Measurements from ENCODE around the gene PRDM7.
A peak's percentile ranks its signal among the peaks of the same experiment; 100 is the strongest.
"Not testable (repeated sequence)": the region's sequence is repeated elsewhere in the genome, so short reads cannot be mapped to it uniquely, and the experiment has no call there.

The PRDM7 gene

DNA sequence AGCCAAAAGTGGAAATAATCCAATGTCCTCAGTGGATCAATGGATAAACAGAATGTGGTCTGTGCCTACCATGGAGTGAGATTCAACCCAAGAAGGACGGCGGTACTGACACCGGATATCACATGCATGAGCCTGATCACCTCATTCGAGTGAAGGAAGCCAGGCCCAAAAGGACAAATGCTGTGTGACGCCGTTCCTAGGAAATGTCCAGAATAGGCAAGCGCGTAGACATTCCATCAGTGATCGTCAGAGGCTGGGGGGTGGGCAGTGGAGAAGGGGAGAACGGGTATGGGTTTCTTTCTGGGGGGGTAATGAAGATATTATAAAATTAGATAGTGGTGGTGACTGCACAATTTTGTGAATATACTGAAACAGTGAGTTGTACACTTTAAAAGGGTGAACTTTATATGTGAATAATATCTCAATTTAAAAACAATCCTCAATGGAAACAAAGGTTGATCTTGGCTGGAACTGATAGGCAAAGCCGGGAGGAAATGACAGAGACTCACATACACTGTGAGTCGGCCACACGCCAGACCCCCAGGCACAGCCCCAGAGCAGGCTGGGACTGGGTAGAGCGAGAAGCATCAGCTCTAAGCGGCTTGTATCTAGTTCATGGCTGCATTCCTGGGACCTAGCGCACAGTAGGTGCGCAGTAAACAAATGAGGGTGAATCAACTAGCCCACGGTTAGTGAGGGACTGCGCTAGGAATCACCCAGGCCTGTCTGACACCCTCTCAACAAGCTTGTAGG lies 61.4 kb downstream of the PRDM7 start:
- DNase-seq (ENCODE audit: low read depth, low spot score), result no peak

DNA sequence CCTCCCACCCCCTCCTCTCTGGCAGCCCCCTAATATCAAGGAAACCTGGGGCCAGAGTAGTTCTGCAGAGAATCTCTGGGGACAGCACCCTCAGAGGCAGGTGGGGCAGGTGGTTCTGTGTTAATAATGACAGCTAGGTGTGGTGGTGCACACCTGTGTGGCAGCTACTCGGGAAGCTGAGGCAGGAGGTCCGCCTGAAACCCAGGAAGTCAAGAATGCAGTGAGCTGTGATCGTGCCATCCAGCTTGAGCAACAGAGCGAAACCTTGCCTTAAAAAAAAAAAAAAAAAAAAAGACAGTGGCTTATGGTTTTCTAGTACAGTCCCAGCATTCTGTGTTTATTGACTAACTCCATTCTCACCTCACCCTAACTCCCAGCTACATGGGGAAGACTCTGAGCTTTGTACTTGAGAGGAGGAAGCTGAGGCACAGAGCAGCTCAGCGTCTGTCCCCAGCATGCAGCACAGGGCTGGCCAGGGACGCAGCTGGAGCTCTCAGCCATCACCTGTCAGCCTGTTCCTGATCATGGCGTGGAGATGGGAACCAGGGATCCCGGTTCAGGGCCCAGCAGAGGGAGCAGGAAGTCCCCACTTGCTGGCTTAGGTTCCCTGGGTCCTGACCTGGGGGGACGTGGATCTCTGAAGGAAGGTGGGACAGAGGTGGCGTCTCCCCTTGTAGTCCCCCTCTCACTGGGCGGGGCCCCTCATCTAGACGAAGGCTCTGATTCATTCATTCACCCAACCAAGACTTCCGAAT lies 64.0 kb downstream of the PRDM7 start:
- DNase-seq (ENCODE audit: low read depth, low spot score), result no peak

DNA sequence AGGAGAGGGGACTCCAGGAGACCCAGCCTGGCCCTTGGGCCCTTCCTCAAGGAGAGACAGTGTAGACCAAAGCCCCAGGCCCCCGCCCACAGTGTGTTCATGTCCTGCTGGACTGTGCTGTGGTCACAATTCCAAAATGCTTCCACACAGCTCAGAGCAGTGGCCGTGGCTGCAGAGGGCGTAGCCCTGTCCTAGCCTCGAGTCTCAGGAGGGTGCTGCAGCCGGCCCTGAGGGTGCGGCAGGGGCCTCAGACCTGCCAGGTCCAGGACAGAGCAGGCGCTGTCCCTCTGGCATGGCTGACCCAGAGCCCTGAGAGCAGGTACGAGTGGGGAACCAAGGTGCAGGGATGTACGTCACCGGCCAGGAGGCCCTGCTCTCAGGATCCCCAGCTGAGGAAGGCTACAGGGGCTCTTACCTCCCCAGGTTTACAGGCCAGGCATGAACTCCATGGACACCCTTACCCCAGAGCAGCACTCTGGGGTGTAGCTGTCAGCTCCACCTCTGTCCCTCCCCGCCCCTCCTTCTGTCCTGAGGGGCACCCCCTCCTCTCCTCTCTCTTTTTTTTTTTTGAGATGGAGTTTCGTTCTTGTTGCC lies 65.1 kb downstream of the PRDM7 start:
- DNase-seq (ENCODE audit: low read depth, low spot score), result no peak

DNA sequence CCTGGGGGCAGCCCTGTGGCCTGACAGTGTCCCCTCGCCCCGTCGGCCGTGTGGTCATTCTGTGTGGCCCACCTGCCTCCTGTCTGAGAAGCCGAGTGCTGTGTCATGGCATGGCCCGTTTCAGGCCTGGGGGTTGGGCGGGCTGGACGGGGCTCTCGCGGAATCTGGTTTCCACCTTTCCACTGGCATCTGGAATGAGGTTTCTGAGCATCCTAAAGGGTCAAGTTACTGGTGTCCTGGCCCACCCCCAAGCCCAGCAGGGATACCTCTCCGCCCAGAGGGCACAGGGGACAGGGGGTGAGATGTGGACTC lies 65.7 kb downstream of the PRDM7 start:
- no peak for DNase-seq (ENCODE audit: low read depth, low spot score)

DNA sequence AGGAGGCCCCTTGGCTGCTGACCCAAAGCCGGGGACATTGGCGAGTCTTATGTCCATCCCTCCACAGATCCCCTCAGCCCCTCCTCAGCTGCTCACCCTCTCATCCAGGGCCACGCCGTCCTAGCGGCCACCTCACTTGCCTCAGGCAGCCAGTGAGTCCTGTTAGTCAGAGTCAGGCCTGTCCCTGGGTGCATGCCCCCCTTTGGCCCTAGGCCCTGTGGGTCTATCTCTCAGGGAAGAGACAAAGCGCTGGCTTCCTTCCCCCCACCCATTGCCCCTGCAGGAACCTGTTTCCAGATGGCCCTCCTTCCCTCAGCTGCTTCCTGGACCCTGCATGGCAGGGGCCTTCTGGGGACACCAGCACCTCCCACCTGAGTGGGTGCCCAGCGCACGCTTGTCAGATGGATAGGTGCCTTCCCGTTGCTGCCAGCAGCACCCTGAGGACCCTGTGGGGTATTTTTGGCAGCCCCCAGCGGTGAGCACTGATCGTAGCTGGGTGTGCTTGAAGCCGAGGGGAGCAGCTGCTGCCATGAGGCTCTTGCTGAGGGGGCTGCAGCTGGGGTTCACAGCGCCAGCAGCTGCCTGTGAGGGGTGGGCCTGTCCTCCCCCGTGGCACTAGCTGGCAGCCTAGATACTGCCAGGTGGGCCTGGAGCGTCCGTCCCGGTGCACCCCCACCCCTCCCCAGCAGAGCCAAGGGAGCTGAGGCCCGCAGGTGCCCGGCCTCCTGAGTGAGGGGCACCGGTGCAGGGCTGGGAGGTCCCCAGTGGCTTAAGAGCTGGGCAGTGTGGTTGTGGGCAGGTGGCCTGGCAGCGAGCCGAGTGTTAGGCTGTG lies 66.2 kb downstream of the PRDM7 start:
- DNase-seq (ENCODE audit: low read depth, low spot score), result no peak

DNA sequence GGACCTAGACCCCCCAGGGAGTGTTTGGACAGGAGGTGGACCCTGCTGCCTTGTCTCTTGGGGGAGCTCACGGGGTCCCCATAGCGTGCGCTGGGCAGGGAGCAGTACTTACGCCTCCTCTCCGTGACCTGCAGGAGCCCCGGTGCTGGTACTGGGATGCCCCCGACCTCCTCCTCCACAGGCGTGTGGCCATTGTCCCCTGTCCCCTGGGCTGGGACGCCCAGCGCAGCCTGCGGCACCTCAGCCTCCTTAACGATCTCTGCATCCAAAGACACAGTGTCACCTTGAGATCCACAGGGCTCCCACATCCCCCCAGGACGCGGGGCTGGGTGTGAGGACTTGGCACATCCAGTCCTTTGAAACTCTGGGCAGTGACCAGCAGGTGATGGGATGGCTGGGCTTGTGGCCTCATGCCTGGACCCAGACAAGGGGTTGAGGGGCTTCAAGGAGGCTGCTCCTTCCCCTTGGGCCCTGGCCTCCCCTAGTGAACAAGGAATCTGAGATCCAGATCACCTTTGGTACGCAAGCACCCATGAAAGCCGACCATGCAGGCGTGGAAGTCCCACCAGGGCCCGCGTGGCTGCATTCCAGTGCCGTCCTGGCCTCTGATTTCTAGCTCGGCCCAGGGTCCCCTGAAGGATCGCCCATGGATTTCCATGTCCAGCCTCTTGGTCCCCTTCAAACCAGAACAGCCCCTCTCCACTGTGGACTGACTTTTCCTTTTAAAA lies 67.8 kb downstream of the PRDM7 start:
- DNase-seq (ENCODE audit: low read depth, low spot score), result no peak

DNA sequence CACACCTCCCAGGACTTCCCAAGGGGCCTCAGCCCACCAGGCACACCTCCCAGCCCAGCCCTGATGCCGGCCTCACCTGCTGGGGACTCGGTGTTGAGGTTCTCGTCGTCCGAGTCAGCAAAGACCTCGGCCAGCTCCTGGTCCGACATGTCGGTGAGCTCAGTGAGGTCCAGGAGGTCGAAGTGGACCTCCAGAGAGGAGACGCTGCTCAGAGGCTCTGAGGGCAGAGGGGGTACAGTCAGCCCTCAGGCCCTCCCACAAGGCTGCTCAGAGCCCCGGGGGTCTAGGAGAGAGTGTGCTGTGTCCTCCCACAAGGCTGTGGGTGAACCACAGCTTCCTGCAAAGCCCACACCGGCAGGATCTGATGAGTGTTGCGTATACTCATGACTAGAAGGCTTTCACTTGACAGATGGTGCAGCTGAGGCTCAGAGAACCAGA lies 68.4 kb downstream of the PRDM7 start:
- peak; percentile 44 for DNase-seq (ENCODE audit: low read depth, low spot score)

DNA sequence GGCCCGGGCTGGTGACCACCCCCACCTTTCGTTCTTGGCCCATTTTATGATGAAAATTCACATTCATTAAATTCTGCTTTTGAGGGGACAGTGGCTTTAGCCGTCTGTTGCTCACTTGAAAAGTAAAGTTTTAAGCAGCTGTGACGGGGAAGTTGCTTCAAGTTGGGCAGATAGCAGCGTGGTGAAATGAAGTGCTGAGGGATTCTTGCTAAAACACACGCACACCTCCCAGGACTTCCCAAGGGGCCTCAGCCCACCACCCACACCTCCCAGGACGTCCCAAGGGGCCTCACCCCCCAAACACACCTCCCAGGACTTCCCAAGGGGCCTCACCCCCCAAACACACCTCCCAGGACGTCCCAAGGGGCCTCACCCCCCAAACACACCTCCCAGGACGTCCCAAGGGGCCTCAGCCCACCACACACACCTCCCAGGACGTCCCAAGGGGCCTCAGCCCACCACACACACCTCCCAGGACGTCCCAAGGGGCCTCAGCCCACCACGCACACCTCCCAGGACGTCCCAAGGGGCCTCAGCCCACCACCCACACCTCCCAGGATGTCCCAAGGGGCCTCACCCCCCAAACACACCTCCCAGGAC lies 69.4 kb downstream of the PRDM7 start:
- DNase-seq (ENCODE audit: low read depth, low spot score), result not testable (repeated sequence)

DNA sequence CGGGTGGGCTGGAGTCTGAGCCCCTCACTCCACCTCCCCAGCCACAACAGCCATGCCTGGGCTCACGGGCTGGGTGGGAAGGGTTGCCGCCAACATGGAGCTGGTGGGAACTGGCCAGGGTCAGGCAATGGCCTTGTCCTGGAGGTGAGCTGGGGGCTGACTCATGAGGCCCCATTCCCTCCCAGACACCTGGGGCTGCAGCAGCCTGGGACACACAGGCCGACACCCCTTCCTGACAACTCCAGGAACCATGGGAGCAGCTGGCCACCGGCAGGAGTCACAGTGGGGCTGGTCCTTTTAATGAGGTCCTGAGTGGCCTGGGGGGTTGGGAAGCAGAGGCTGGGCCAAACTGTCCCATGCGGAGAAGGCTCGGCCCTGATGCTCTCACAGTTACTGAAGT lies 70.1 kb downstream of the PRDM7 start:
- DNase-seq (ENCODE audit: low read depth, low spot score), result no peak
